GM21423 (cell line): ENCODE measurements around the gene SLC35F3.
"Not testable (repeated sequence)": the region's sequence is repeated elsewhere in the genome, so short reads cannot be mapped to it uniquely, and the experiment has no call there.

Experiments
- ATAC-seq: cut with Tn5 transposase; IDR thresholded peaks from one replicate; pipeline ENCODE4 v1.9.1; 2021; ENCODE audit warnings: mild to moderate bottlenecking, moderate library complexity; ENCODE audit not compliant: unreplicated experiment

Gene SLC35F3

DNA sequence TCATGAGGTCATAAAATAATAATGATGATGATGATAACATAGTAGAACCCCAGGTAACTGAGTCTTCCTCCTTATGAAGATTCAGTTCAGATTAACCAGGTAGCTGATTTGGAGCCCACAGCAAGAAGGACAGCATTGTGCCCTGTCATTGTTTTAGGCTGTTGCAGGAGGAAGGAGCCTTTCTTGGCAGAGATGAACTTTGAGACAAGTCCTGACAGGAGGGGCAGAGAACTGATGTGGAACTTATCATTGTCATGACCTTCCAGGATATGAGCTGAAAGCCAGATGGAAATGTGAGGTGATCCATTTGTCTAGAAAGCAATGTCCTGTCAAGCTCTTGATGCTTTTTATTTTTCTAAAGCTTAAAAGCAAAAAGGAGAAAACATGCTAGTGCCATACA, 336.2 kb downstream of the SLC35F3 start:
- no peak for ATAC-seq

DNA sequence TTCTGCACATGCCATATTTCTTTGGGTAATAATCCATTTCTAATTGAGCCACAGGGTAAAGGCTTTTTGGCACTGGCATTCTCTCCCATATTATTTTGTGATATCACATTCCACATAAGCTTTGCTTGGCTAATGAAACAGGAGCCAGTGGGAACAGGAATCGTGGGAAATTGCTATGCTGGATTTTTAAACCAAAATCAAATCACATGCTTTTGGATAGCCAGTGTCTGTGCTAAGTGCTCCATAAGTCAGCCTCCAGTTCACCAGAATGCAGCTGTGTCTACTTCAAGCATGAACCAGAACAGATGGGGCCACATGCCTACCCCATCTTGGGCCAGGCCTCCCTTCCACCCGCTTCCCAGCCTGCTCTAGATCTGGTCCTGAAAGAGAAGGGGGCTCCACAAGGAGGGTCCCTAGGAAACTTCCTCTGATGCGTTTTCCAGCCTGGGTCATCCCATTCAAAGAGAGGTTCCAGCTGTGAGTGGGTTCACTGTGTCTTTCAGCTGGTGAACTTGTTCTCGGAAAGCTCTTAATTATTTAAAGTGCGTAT, 337.5 kb downstream of the SLC35F3 start:
- no peak for ATAC-seq

DNA sequence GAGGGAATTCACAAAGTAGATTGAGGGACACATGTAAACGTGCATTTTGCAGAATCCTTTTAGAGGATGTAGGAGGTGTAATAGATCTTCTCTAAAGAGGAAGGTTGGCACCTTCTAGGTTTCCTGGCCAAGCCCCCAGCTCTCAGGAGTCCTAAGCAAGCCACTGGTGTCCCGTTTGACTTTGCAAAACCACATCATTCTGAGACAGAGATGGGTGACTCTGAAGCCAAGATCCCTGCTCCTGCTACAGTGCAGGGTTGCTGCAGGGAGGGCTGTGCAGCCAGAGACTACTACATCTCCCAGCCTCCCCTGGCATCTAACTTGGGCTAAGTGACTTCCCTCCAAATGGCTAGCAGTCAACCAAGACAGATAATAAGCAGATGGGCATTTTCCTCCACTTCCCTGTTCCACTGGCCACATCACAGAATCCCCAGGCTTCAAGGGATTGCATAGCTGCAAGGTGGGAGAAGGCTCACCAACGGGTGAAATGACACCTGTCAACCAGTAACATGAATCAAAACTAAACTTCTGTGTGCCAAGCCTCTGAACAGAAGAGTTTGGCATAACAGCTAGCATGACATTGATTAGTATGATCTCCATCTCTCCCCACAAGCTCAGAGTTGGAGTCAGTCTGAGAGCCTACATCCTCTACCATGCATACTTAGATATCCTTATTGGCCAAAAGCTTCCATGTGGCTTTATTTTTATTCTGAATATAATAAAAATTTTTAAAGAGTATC, 339.2 kb downstream of the SLC35F3 start:
- ATAC-seq = no peak

DNA sequence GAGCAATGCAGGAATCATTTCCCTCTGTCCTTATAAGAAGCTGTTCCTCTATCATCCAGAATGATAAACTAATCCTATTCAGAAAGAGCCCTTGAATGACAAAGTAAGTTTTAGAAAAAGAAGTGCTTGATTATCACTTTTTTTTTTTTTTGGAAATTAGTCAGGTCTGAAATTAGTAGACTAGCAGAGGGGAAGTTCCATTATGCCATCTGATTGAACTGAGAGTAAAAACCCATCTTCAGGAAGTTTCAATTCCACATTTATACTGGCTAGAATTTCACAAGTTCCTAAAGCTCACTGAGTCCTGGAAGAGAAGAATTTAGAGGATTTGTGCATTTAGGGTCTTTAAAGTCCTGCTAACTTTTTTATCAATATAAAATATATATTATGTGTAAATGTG, 340.0 kb downstream of the SLC35F3 start:
- peak; percentile 32 for ATAC-seq

DNA sequence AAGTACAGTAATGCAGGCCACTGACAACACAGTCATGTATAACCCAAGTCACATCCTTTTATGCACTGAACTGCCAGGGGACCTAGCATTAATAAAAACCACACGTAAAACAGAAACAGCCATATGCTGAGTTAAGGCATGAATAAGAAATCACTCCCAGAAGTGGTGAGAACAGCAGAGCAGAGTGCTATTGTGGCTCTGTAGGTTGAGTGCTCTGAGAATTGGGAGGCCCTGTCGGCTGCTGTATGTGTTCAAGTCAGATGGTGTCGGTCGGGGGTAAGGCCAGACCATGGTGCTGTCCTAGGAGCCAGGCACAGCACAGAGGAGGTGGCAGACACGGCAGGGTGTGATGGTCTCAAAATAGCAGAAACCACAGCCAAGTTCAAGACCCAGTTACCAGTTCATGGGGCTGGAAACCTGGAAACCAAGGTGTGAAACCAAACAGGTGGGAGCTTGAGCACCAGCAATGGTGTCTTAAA, 342.2 kb downstream of the SLC35F3 start:
- peak; percentile 91 for ATAC-seq

DNA sequence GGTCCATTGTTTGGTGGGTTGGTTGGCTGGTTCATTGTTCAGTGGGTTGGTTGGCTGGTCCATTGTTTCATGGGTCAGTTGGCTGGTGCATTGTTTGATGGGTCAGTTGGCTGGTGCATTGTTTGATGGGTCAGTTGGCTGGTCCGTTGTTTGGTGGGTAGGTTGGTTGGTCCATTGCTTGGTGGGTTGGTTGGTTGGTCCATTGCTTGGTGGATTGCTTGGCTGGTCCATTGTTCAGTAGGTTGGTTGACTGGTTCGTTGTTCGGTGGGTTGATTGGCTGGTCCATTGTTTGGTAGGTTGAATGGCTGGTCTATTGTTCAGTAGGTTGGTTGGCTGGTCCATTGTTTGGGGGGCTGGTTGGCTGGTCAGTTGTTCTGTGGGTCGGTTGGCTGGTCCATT, 343.3 kb downstream of the SLC35F3 start:
- not testable (repeated sequence) for ATAC-seq

DNA sequence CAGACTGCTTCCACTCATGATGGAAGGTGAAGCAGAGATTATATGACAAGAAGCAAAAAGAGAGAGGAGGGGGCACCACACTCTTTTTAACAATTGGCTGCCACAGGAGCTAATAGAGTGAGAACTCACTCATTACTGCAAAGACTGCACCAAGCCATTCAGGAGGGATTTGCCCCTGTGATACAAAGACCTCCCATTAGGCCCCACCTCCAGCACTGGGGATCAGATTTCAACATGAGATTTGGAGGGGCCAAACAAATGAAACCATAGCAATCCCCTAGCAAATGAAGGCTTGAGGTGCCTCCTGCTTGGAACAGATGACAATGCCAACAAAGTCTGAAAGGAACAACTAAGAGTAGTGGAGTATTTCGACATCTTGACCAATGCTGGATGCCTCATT, 346.3 kb downstream of the SLC35F3 start:
- no peak for ATAC-seq

DNA sequence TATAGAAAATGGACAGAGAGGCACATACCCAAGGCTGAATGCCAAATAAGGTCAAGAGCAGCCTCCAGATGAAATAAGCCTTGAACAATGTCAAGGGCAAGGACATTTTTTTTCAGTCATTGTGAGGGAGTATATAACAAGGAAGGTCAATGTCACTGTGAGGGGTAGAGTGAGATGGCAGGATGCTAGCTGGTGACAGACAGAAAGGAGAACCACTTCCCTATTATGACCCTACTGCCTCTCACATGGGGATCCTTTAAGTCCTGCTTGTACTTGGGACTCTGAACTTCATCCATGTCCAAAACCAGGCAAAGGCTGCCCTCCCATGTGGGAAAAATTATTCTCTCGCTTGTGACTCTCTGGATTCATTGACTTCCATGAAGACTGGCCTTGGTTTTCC, 349.3 kb downstream of the SLC35F3 start:
- ATAC-seq = peak; percentile 72

DNA sequence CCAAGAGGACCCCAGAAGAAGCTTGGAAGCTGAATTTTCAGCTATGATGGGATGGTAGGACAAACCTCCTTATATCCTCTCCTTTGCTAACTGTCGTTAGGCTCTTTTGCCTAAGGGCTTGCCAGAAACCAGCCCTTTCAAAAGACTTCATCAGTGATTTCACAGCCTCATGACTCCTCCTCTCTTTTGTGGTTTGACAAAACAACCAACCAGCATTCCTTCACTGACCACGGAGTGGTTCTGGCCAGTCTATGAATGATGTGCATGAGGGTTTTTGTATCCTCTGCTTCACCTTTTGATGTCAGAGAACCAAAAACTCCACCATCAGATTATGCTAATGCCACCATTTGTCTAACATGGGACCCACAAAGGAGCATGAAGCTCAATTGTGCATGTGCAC, 351.9 kb downstream of the SLC35F3 start:
- ATAC-seq = no peak

DNA sequence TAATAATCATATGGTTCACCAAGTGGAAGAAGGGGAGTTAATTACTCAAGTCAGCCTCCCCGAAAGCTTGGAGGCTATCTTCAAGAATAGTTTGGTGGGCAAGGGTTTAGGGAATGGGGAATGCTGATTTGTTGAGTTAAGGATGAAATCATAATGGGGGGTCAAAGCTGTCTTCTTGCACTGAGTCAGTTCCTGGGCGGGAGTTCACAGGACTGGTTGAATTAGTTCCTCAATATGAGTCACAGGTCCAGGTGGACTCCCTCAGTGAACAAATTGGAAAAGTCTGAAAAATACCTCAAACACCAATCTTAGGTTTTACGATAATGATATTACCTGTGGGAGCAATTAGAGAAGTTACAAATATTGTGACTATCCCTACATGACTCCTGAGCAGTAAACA, 353.6 kb downstream of the SLC35F3 start:
- ATAC-seq = no peak

DNA sequence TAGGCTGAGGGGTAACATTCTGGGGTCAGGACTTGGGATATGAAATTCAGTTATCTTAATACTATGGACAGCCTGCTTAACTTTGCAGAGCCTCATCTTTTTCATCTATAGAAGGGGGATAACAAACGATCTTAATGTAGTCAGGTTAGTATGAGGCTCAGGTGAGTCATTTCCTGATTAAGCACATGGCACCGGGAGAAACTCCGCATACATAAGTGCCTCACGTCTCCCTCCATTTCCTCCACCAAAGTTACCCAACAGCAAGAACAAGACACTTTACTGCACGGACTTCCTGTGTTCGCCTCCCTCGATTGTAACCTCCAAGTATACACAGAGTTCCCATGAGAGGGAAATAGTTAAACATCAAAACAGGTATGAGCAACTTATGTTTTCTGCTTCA, 356.1 kb downstream of the SLC35F3 start:
- ATAC-seq = no peak

DNA sequence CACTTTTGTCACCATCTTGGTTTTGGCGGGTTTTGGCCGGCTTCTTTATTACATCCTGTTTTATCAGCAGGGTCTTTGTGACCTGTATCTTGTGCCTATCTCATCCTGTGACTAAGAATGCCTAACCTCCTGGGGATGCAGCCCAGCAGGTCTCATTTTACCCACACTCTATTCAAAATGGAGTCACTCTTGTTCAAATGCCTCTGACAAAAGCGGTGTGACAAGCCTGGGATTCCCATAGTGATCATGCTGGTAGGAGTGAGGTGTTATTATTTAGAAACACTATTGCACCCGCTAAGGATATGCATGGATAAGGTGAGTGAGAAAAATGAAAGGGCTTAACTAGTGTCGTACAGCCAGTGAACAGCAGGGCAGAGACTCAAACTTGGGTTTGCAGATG, 357.1 kb downstream of the SLC35F3 start:
- no peak for ATAC-seq

DNA sequence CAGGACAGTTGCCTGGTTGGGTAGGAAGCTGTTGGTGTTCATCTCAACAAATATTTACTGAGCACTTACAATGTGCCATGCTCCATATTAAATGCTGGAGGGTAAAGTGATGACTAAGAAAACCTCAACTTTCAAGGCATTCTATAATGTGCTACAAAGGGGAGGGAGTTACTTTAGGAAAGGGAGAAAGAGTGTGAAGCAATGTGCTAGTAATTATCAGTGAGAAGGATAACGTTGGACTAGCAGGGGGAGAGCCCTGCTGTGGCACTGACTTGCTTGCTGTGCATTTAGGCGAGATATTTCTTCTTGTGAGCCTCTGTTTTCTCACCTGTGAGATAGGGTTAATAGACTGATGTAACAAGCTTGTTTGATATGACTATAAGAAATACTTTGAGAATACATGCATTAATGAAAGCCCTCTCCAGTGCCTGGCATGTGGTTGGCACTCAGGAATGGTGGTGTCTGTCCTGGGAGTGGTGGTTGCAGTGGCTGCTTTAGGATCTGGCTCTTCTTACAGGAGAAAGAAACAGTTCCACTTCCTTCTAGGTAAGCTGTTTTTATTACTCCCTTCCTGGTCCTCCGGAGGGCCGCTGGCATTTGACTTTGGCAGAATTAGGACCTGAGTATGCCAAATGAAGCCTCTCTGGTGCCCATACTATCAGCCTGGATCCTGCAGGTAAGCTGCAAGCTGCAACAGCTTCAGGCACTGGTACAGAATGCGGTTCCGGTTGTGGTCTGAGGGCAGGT, 357.7 kb downstream of the SLC35F3 start:
- no peak for ATAC-seq

DNA sequence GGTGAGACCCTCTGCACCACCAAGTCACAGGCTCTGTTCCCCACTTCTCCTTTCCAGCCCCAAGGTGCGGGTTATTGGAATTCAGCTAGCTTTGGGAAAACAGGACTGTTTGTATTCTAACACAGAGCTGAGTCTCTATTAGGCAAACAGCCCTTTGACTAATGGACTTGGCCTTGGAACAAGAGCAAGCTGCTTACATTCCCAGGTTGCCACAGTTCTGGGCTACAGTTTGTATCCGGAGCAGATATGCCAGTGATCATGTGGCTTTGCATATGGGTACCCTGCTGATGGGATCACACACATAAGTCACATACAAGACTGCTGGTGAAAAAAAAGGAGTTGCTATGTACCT, 358.3 kb downstream of the SLC35F3 start:
- no peak for ATAC-seq

DNA sequence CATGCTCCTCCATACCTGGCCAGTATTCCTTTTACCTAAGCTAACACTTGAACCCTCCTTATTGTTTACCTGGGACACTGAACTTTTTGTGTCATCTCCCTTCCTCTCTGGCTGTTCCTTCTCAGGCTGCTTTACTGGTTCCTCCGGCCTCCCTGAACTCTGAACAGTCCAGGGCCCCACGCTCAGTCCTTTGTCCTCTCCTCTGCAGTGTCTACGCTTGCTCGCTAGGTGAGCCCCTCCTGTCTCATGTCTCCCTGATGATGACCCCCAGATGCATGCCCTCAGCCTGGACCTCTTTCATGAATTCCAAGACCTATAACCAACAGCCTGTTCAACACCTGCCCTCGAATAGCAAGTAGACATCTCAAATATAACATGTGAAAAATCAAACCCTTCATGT, 360.4 kb downstream of the SLC35F3 start:
- no peak for ATAC-seq

DNA sequence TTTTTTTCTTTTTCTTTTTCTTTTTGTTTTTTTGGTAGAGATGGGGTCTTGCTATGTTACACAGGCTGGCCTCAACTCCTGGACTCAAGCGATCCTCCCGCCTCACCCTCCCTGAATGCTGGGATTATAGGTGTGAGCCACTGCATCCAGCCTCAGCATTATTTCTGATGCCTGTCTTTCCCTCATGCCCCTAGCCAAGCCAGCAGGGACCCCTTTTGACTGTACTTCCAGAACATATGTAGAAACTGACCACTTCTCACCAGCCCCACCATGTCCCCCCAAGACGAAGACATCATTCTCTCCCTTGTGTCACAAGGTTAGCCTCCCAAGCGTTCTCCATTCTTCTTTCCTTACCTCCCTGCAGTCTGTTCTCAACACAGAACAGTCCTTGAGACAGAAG, 360.8 kb downstream of the SLC35F3 start:
- no peak for ATAC-seq

DNA sequence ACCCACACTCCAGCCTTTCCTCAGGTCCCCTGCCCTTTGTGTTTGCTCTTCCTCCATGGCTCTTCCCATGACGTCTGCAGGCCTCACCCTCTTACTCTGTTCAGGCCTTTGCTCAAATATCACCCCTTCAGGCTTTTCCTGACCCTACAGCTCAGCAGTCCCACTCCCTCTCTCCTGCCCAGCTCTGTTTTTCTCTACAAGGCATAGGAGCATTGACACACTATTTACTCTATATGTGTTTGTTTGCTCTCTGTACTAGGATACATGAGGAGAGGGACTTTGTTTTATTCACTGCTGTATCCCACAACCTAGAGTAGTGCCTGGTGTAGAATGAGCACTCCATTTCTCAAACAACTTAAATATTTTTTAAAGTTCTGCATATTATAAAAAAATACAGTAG, 361.4 kb downstream of the SLC35F3 start:
- ATAC-seq = no peak

DNA sequence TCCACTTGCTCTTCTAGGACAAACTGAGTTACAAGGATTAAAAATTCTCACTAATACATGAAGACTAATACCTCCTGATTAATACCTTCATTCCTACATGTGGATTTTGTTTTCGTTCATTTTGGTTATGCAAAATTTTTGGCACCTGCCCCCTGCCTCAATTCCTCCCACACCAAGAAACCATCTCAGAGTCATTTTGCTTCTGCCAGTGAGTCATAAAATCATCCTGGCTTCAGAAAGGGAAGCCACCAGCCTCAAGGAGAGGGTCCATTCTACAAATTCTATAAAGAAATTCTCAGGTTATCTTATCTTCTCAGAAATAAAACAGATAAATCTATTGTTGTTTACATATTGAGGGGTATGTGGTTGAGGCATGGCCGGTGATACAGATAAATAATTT, 365.6 kb downstream of the SLC35F3 start:
- no peak for ATAC-seq

DNA sequence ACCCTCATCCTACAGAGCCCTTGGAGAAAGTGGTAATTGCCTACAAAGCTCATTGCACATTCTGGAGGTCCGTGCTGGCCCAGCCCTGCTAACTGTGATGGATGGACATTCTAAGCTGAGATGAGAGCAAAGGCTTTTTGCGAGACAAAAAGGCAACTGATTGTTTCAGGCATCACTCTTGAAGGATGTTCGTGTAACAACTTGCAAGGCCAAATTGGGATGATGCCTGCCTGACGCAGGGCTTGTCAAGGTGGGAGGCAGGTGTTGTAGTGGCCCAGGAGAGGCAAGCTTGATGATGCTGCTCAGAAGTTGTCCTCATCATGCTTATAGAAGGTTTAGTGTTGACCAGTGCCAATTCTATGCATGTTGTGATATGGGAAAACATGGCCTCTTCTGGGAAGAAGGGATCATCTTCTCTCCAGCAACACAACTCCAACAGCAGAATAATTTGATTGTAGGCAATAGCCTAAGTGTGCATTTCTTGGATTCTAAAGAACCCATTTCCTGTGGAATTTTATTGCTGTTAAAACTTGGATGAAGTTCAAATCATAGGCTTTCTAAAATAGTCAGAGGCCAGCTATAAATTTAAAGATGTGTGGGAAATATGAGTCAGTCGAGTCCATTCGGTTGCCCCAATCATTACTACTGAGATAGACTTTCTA, 366.2 kb downstream of the SLC35F3 start:
- ATAC-seq = no peak

DNA sequence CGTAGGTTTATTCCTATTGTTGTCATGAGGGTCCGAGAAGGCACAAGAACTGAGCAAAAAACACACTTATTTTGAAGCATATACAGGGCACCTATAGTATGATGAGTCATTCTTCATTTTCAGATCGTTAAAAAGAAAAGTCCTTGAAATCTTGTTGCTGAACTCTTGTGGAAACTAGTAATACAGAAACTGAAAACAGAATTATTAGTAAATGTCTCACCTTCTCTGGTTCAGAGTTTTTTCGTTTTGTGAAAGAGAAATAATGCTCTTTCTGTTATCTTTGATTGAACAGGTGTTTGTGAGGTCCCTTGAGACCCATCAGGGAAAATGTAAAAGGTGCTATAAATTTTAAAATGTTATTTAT, 366.7 kb downstream of the SLC35F3 start:
- peak; percentile 97 for ATAC-seq

DNA sequence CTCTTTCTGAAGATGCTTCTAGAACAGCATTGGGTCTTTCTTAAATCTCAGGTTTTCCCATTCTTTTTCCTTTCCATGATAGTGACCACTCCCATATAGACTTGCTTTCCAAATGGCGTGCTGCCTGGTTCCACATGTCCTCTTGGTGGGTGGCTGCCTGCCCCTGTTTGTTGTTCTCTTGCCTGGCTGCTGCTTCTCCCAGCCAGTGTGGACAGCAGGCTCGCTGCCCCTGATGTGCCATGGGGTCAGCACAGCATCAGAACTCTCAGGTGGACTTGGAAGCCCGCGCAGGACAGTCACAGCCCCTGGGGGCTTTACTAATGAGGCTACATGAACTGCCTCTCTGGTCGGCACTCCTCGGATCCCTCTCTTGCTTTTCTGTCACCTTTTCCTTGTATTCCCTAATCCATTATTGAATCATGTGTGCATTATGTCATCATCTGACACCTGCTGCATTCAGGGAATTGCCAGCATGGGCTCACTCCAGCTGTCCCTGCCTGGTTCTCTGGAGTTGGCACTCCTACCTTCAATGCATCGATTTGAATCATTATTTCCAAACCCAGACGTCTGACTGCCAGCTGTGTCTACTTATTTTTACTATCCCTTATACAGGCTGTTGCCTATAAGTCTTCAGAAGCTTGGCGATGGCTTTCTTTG, 368.3 kb downstream of the SLC35F3 start:
- ATAC-seq = no peak
